NCI-H226 (cell line): ENCODE results near the gene C16orf46.

Source experiments
- DNase-seq: peaks from one replicate; pipeline ENCODE4 v3.0.0-alpha.2; 2015

The C16orf46 gene

DNA sequence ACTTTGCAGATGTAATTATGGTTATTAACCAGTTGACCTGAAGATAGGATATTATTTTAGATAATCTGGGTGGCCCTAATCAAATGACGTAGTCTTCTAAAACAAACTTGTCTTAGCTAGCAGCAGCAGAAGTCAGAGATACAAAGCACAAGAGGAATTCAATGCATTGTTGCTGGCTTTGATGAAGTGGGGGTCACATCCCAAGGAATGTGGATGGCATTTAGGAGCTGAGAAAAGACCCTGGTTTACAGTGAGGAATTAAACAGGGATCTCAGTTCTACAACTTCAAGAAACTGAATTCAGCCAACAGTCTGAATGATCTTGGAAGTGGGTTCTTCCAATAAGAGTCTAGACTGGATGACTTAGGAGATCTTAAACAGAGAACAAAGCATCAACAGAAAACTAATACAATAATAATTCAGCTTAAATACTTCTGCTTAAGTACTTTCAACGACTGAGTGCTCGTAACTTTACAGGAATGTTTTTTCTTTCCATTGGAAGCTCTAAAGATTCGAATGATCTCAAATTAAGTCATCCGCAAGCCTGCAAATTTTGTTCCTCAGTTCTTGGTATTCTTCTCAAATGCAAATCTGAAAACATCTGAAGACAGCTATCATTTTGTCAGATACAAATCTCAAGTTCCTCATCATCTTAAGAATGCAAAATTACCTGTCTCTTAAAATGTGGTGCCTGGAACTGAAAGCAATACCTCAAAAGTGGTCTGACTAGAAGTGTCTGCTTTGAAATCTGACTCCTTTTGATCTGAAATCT lies 3.3 kb downstream of the C16orf46 start:
- no peak for DNase-seq

DNA sequence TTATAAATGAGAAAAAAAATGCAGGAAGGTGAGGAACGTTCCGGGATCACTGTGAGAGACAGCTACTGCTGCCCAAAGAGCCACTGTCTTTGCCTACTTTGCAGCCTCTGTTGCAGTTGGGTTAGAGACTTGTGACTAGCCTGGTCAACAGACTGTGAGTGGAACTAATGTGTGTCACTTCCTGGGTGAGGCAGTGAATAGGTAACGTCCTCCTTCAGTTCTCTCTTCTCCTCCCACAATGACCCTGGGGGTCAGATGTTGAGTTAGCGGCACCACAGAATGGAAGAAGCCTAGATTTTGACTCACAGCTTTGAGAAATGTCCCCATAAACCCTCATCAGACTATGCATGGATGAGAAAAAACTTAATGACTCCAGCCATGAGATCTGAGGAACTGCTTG lies 5.2 kb downstream of the C16orf46 start:
- peak; percentile 14 for DNase-seq

DNA sequence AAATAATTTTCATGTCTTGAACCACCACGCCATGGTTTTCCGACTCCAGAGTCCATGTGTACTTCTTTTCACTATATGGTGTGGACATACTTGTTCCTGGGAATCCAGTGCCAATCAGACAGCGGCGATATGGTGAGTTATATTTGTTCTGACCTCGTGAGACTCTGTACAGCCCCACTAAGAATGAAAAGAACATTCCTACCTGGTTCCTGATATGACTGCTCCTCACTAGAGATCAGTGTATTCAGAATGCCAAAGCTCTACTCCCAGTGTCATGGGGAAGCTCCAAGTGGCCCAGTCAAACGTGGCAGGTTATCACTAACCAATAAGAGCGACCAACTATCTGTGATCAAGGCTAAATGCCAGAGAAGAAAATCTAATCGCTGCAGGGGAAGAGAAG lies 6.1 kb downstream of the C16orf46 start:
- DNase-seq = no peak

DNA sequence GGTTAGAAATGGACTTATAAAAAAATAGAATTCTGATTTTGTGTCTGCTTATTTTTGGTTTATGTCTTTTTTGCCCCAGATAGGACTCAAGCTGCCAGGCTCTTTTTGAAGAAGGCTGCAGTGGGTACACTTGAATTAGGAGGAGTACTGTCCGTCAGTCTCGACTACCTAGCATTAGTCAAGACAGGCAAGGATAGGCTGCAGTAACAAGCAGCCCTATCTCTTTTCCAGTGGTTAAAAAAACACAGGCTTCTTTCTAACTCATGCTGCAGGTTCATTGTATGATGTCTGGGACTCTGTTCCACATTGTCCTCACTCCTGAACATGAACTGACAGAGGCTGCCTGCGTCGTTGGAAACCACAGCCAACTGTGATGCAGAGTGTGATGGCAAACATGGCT lies 8.0 kb downstream of the C16orf46 start:
- no peak for DNase-seq

DNA sequence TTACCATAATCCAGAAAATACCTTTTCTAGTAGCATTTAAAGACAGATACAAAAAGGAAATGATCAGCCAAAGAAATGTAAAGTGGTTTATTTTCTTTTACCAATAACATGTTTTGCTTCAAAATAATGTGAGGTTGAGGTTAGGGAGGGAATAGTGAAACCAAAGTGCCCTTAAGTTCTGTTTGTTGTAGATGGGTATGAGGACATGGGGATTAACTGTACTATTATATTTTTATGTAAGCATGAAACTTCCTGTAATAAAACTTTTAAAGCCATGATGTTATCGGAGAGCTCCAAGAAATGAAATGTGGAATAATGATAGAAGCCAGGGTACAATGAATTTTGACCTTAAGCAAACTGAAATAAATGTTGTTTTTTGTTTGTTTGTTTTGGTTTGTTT lies 9.9 kb downstream of the C16orf46 start:
- DNase-seq = no peak

DNA sequence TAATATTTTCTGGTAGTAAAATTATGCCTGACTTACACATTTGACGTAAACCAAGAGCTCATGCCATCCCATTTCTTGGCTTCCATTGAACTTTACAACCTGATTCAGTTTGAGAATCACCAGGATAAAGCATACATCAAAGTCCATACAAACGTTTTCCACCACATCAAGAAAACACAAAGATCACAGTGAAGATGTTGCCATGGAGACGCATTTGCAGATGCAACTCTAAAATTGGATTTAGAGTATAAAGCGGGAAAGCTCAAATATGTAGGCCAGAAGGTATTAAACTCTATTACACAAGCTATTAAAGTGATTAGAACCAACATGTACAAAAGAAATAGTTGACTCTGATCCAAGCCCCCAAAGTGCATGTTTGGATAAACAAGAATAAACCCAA lies 10.4 kb downstream of the C16orf46 start:
- no peak for DNase-seq

DNA sequence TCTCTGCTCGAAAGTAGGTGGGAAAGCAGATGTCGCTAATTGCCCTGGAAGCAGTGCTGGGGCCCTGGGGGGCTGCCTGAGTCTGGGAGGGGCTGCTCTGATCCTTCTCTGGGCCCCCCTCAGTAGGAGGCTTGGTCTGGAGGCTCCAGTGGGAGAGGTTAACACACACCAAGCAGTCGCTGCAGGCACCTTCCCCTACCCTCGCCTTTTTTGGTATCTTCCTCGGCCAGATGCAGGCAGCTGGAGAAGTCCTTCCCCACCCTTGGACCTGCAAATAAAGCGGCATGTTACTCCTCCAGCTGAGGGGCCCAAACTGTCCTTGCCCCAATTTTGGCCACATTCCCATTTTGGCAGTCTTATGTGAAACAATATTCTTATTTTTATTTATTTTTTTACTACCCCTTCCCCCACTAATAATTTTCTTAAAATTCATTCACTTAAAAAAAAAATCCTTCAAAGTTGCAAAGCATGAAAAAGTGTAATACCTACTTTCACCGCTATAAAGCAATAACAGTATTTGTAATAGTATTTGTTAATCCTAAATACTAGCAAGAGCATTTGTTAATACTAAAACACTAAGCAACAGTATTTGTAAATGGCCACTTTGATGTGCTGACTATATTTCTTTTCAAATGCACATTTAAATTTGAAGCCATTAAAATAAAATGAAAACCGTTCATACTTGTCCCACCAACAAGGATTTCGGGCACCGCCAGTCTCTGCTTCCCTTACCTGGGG lies 15.0 kb downstream of the C16orf46 start:
- DNase-seq = no peak

DNA sequence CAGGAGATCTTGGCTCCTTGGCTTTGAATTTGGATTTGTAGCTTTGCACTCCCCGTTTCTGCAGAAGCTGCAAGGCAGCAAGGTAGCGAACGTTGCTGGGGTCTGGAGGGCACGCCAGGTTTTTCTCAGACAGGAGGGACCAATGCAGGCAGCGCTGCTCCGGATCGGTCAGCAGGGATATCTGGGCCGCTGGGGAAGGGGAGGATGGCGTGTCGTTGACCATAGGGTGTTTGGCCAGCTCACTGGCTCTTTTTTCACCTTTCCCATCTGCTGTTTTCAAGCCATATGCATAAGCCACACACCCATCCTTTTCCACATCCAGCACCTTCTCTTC lies 15.8 kb downstream of the C16orf46 start:
- no peak for DNase-seq

DNA sequence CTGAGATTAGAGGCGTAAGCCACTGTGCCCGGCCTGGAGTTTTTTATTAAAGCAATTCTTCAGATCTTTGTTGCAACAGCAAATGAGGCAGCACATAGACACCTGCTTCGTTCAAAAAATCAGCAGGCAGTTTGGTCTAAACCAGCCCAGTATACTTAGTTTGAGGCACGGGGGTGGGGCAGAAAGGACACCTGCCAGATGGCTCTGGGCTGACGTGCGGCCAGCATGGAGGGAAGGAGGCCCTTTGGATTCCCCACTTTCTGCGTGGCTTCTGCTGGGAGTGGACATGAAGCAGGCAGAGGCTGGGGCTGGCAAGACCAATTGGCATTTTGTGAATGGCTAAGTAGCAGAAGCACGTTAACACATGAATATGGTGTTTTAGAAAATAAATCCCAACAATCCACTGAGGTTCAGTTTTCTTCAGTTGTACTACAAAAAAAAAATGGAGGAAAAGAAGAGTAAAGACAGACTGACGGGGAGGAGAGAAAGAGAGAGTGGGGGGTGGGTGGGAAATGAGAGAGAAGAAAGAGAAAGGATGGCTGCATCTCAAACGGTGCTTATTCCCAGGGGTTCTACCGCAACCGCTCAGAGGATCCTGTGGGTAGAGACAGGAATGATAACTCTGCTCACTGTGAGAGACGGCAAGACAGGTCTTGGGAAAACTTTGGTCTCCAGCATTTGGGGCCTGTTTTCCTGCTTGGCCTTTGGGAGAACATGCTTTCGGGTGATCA lies 16.3 kb downstream of the C16orf46 start:
- no peak for DNase-seq

DNA sequence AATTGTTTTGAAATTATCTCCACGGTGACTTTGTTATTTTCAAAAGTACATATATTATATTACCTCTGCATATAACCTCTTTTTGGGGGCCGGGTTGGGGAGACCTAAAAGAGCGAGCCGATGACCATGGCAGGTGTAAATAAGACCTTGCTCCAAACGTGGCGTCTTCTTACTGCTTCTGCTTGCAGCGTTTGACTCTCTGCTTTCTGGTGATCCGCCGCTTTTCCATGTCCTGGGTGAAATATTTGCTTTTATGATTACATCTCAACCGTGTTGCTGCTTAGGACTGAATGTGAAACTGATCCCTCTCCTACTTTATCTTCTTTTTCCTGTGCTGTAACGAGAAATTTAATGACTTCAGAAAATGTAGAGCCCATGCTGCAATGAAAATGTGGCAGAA lies 23.3 kb downstream of the C16orf46 start:
- no peak for DNase-seq

DNA sequence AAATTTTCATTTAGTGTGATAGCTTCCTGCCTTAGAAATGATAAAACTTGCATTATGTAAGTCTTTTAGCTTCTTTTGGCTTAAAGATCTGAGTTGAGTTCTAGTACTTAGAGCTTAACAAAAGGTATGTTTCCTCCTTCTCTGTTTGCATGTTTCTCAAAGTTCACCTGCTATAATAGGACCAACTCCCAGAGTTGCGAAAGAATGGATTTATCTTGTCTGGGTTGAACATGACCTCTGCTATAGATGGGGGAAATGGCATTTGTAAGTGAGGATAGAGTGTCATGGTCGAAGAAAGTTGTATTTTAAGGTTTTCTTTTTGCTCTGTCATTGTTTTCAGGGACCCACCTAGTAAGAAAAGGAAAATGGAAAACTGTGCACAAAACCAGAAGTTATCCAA lies 34.2 kb downstream of the C16orf46 start:
- no peak for DNase-seq

DNA sequence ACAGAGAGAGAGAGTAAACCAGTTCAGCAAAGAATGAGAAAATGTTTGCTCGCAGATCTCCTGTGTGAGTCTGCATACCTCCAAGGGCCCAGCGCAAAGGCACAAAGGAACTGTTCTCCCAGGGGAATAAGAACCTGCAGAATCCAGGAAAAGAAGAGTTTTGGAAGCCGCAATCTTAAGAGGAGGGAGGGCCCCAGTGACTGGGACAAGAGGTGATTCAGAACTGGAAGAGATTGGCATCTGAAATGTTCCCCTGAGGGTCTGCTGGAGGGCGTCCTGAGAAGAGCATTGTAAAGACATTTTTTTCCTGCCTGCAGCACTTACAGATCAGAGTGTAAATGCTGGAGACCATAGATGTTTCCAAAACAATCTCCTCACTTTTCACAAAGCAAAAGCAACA lies 35.3 kb downstream of the C16orf46 start:
- no peak for DNase-seq

DNA sequence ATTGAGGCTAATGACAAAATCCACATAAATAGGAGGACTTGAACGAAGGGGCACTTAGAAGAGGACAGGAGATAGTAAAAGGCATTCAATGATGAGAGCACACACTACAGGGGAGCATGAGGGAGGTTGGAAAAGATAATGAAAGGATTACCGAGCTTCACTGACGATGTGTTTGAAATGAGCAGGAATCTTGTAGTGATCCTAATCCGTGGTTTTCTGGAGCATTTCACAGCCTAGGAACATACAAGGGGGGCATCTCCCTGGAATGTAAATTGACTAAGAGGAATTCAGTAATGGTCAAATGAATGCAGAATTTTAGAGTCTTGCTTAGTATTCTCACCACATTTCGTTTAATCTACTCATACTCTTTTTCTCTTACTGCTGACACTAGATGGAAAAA lies 36.2 kb downstream of the C16orf46 start:
- no peak for DNase-seq

DNA sequence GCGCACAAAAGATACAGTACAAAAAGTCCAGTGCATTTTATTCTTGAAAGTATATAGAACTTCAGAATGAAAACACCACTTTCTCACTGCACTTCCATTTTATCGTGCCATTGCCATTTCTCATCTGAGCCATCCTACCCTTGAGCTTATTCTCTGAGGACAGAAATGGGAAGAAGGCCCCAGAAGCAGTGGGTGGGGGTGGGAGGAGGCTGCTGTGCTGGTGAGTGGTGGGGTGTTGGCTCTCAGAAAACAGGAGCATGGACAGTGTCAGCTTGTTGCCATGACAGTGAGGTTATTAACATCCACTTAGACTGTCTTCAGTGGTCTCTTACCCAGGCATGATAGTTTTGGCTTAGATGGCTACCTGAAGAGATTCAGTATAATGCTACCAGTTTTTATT lies 36.9 kb downstream of the C16orf46 start:
- DNase-seq = no peak

DNA sequence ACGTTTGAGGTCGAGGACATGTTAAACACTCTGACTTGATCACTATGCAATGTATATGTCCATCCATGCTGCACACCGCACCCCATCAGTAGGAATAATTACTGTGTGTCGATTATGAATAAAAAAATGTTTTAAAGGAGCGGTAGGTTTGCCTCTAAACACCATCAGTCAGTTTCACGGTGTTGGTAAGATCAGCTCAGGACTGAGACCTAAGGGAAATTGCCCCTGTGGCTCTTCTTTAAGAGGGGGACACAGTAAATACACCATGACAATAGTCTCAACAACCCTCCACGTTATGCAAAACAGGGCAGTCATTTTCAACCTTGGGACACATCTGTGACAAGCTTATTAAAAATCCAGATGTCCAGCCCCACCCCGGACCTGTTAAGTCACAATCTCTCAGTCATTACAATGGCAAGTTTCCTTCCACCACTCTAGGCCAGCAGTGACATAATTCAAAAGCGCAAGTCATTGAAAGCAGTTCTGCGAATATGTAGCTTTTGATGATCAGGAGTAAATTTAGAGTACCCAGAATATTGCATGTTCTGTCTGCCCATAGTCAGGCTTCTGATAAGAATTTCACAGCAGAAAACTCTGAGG lies 40.2 kb downstream of the C16orf46 start:
- DNase-seq = no peak

DNA sequence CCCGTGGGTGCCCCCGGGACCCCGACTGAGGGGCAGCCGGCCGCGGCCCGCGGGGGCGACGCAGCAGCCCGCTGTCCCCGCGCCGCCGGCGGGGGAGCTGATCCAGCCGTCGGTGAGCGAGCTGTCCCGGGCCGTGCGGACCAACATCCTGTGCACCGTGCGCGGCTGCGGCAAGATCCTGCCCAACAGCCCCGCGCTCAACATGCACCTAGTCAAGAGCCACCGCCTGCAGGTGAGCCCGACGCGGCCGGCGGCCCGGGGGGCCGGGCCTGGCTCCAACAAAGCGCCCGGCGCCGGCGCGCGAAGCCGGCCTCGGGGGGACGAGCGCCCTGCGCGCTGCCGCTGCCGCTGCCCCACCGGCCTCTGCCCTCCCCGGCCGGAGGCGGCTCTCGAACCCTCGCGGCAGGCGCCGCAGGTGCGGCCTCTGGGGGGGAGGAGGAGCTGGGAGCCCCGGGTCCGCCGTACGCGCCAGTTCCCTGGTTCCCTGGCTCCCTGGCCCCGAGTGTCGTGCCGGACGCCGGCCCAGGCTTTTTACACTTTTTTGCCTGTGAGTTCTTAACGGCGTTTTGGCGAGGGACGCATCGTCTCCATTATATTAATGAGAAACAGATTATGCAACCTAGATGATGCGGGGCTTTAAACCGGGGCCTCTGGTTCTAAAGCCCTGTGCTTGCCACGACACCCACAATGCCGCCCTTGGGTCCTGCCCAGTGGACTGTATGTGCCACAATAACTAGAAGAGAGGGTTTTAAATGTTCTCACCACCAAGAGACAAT lies 40.9 kb downstream of the C16orf46 start:
- peak; percentile 13 for DNase-seq

DNA sequence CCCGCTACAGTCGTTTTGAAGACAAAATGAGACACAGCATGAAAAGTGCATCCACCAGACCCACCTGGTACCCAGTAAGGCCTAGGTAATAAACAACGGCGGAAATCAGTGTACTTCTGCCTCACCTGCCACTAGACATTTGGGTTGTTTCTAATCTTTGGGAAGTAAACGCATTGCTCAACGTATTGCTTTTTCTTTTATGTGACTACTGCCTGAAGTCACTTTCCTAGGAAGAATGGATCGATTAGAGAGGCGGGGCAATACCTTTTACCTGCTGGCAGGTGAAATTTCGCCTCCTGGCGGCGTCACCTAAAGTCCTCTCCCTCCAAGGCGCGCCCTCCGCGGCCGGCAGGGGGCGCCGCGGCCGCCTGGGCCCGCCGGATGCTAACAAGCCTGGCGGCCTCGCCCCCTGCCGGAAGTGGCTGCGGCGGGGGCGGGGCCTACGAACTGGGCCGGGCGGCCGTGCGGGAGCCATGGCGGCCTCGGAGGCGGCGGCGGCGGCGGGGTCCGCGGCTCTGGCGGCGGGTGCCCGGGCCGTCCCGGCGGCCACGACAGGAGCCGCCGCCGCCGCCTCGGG lies 41.6 kb downstream of the C16orf46 start, which contains the start of gene ATMIN:
TSS of gene ATMIN (plus strand) at position 445 of the 577 bp plus-strand sequence. CDS start at position 474, 29 bp downstream.
- DNase-seq = peak; percentile 79

DNA sequence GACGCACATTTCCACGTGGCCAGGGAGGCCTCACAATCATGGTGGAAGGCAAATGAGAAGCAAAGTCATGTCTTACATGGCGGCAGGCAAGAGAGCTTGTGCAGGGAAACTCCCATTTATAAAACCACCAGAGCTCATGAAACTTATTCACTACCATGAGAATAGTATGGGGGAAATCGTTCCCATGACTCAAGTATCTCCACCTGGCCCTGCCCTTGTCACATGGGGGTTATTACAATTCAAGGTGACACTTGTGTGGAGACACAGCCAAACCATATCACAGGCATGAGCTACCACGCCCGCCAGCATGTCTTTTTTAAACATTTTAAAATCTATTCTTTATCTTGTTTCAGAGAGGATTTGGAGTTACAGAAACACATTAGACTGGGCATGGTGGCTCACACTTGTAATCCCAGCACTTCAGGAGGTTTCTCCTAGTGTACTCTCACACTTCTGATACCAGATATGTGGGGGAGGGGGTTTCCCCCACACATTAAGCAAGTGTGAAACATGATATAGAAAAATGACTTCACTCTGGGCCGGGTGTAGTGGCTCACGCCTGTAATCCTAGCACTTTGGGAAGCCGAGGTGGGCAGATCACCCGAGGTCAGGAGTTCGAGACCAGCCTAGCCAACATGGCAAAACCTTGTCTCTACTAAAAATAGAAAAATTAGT lies 47.0 kb downstream of the C16orf46 start:
- no peak for DNase-seq

DNA sequence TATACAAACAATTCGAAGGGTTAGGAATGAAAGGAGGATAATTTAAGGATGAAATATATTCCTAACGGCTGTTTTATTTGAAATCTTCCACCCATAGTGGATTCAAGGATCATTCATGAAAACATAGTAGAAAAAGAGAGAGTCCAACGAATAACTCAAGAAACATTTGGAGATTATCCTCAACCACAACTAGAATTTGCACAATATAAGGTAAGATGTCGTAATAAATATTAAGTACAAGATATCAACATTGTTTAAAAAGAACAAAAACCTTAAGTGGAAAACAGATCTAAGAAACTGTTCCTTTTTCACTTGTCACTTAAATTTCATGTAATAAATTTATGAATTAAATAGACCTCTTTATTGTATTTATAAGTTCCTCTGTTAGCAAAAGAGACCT lies 50.6 kb downstream of the C16orf46 start:
- no peak for DNase-seq

DNA sequence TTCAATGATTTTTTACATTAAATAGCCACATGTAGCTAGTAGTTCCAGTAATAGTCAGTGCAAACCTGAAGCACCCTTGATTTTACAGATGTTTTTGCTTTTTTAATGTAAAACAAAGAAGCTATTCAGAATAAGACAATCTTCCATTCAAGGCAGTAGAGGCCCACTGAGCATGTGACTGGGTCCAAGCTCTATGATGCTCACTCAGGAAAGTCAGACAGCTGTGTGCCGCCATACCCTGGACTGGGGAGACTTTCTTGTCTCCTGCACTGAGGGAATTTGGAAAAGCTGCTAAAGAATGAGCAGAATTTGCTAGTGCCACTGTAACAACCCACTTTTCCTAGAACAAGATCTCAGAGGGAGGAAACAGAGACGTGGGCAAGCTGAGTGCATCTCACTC lies 58.5 kb downstream of the C16orf46 start:
- DNase-seq = no peak

DNA sequence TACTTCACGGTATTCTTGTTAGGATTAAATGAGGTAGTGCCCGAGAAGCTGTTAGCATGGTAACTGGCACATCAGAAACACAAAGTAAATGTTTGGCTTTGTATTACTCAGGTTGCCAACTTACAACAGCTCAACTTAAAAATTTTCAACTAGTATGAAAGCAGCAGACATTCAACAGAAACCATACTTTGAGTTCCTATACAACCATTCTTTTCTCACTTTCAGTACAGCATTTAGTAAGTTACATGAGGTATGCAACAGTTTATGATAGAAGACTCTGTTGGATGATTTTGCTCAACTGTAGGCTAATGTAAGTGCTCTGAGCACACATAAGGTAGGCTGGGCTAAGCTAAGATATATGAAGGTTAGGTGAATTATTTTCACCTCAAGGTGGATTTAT lies 62.4 kb downstream of the C16orf46 start:
- no peak for DNase-seq

DNA sequence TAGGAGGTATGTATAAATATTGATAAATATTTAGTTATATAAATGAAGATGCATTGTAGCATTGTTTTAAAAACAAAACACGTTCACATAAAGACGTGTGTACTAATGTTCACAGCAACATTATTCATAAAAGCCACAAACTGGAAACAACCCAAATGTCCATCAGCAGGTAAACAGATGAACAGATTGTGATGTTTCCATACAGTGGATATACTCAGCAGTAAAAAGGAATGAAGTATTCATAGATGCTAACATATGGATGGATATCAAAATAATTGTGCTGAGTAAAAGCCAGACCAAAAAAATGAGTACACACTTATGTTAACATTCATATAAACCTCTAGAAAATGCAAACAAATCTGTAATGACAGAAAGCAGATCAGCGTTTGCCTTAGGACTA lies 64.1 kb downstream of the C16orf46 start:
- no peak for DNase-seq
